Adipocyte (in vitro differentiated cells): Measurements from ENCODE around the gene ZNF341.
"Not testable (repeated sequence)": the region's sequence is repeated elsewhere in the genome, so short reads cannot be mapped to it uniquely, and the experiment has no call there.

Source experiments
- DNase-seq: peaks from one replicate; pipeline ENCODE4 v3.0.0-alpha.2; 2015; ENCODE audit warnings: low read depth
- H3K27me3 ChIP-seq: replicated peaks from 2 replicates; pipeline ENCODE4 v1.7.0; 2013; ENCODE audit warnings: mild to moderate bottlenecking, low read length, moderate library complexity; ENCODE audit not compliant: control insufficient read depth, insufficient read depth
- H3K36me3 ChIP-seq: 2 replicates; pipeline ENCODE4 v1.7.0; 2013; ENCODE audit warnings: low read length, mild to moderate bottlenecking, moderate library complexity; ENCODE audit not compliant: control insufficient read depth, insufficient read depth, severe bottlenecking
- H3K4me1 ChIP-seq: 2 replicates; pipeline ENCODE4 v1.7.0; 2013; ENCODE audit warnings: mild to moderate bottlenecking, low read length, moderate library complexity; ENCODE audit not compliant: control insufficient read depth, insufficient read depth
- H3K4me3 ChIP-seq: 2 replicates; pipeline ENCODE4 v1.7.0; 2013; ENCODE audit warnings: mild to moderate bottlenecking, low read length, moderate library complexity
- H3K9ac ChIP-seq: 2 replicates; pipeline ENCODE4 v1.7.0; 2013; ENCODE audit warnings: mild to moderate bottlenecking, low read length, moderate library complexity
- H3K9me3 ChIP-seq: 2 replicates; pipeline ENCODE4 v1.7.0; 2013; ENCODE audit warnings: mild to moderate bottlenecking, low read length, moderate library complexity; ENCODE audit not compliant: control insufficient read depth

The ZNF341 gene

GRCh38 chr20:33693289-33693688 is 38.5 kb upstream of the ZNF341 start:
- no peak overlapping the region for H3K4me3 ChIP-seq
- DNase-seq = no peak
- no peaks in the 10 kb centered on the region for H3K9me3 ChIP-seq
- no peaks in the 10 kb centered on the region for H3K36me3 ChIP-seq
- no peaks in the 10 kb centered on the region for H3K27me3 ChIP-seq
- H3K9ac ChIP-seq = no peak overlapping the region
- peaks cover 38% of the 10 kb centered on the region for H3K4me1 ChIP-seq

DNA sequence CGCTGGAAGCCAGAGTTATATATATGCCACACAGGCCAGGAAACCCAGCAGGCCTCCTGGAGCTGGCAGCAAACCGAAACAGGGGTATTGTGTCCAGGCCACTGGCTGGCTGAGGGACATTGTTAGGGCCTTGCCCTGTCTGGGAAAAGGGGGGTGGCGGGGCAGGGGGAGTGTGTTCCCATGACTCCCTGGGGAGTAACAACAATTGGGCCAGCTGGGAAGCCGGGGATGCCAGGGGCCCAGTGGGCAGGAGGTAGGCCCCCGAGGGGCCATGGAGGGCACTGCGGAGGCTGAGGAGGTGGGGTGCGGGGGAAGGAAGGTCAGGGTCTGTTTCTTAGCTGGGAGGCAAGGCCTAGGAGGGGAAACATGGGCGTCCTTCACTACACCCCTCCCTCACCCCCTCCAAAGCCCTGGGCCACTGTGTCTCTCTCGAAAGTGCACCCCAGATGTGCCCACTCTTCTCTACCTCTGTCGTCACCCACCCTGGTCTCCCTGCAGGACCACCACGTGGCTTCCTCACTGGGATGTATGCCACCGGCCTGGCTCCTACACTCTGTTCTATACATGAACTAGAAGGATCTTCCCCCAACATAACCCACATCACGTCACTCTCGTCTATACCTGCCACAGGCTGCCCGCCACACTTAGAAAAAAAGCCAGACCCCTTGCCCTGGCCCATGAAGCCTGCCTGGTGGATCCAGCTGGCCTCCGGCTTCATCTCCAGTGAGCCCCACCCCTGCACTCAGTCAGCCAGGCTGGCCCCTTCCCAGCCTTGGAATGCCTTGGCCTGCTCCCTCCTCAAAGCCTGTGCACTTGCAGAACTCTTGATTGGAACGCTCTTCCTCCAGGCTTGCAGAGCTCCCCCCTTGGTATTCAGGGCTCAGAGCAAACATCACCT is 37.8 kb upstream of the ZNF341 start:
- DNase-seq = no peak
- Histone ChIP-seq H3K9me3 (no peaks in the 10 kb centered on the region), H3K4me3 (no peak overlapping the region), H3K9ac (no peak overlapping the region), H3K27me3 (no peaks in the 10 kb centered on the region), H3K36me3 (no peaks in the 10 kb centered on the region), H3K4me1 (peaks cover 31% of the 10 kb centered on the region)

GRCh38 chr20:33694639-33695012 is 37.2 kb upstream of the ZNF341 start:
- Histone ChIP-seq H3K4me1 (peaks cover 25% of the 10 kb centered on the region), H3K9ac (no peak overlapping the region), H3K27me3 (no peaks in the 10 kb centered on the region), H3K36me3 (no peaks in the 10 kb centered on the region), H3K9me3 (no peaks in the 10 kb centered on the region), H3K4me3 (no peak overlapping the region)
- DNase-seq = no peak

DNA sequence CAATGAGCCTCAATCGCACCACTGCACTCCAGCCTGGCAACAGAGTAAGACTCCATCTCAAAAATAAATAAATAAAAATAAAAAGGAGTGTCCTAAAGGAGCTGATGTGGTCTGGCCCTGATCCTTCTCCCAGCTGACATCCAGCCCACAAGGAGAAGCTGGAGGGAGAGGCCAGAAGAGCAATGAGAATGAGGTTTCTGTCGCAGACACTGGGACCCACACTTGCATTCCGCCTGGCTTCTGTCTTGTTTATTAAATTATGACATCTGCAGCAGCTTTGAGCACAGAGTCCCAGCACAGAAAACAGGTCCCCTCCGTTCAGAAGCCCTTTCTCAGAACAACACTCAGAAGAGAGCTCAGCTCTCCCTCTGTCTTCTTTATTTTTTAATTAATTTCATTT is 35.3 kb upstream of the ZNF341 start:
- Histone ChIP-seq H3K27me3 (no peaks in the 10 kb centered on the region), H3K36me3 (no peaks in the 10 kb centered on the region), H3K9ac (no peak overlapping the region), H3K9me3 (no peaks in the 10 kb centered on the region), H3K4me3 (no peak overlapping the region), H3K4me1 (peaks cover 19% of the 10 kb centered on the region)
- no peak for DNase-seq

GRCh38 chr20:33697129-33697528 is 34.7 kb upstream of the ZNF341 start:
- H3K27me3 ChIP-seq = no peaks in the 10 kb centered on the region

GRCh38 chr20:33698966-33699365 is 32.8 kb upstream of the ZNF341 start:
- not testable (repeated sequence) for DNase-seq, H3K27me3 ChIP-seq, H3K9me3 ChIP-seq, H3K36me3 ChIP-seq, H3K9ac ChIP-seq, H3K4me3 ChIP-seq
- H3K4me1 ChIP-seq = peaks cover 19% of the 10 kb centered on the region

More at GRCh38 chr20:33697129-33697528, 34.7 kb upstream of the ZNF341 start:
- no peaks in the 10 kb centered on the region for H3K36me3 ChIP-seq
- no peak overlapping the region for H3K4me3 ChIP-seq
- peak overlapping the region; percentile 42 for H3K9ac ChIP-seq
- peaks cover 19% of the 10 kb centered on the region for H3K4me1 ChIP-seq
- peak; percentile 90 for DNase-seq
- H3K9me3 ChIP-seq = no peaks in the 10 kb centered on the region

GRCh38 chr20:33700696-33701441 is 30.9 kb upstream of the ZNF341 start:
- H3K9me3 ChIP-seq, H3K27me3 ChIP-seq, H3K36me3 ChIP-seq, H3K4me3 ChIP-seq, DNase-seq, H3K9ac ChIP-seq: not testable (repeated sequence)
- peaks cover 12% of the 10 kb centered on the region for H3K4me1 ChIP-seq

DNA sequence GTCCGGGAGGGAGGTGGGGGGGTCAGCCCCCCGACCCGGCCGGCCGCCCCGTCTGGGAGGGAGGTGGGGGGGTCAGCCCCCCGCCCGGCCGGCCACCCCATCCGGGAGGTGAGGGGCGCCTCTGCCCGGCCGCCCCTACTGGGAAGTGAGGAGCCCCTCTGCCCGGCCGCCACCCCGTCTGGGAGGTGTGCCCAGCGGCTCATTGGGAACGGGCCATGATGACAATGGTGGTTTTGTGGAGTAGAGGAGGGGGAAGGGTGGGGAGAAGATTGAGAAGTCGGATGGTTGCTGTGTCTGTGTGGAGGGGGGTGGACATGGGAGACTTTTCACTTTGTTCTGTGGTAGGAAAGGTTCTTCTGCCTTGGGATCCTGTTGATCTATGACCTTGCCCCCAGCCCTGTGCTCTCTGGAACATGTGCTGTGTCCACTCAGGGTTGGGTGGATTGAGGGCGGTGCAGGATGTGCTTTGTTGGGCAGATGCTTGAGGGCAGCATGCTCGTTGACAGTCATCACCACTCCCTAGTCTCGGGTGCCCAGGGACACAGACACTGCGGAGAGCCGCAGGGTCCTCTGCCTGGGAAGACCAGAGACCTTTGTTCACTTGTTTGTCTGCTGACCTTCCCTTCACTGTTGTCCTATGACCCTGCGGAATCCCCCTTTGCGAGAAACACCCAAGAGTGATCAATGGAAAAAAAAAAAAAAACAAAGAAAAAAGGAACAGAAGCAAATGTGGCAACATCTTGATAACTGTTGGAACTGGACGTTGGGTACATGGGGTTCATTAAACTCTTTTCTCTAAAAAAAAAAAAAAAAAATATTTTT is 30.0 kb upstream of the ZNF341 start:
- Histone ChIP-seq H3K4me1 (peaks cover 7% of the 10 kb centered on the region), H3K27me3 (no peaks in the 10 kb centered on the region), H3K9ac (no peak overlapping the region), H3K4me3 (no peak overlapping the region), H3K36me3 (no peaks in the 10 kb centered on the region), H3K9me3 (no peaks in the 10 kb centered on the region)
- DNase-seq = no peak

- H3K9me3 ChIP-seq = no peaks in the 10 kb centered on the region
- no peak overlapping the region for H3K9ac ChIP-seq
- peaks cover 10% of the 10 kb centered on the region for H3K36me3 ChIP-seq
- no peak overlapping the region for H3K4me3 ChIP-seq
- H3K4me1 ChIP-seq = no peaks in the 10 kb centered on the region
- DNase-seq = no peak
- H3K27me3 ChIP-seq = no peaks in the 10 kb centered on the region
These were observed 28.9 kb upstream of the ZNF341 start for GRCh38 chr20:33702861-33703260.

DNA sequence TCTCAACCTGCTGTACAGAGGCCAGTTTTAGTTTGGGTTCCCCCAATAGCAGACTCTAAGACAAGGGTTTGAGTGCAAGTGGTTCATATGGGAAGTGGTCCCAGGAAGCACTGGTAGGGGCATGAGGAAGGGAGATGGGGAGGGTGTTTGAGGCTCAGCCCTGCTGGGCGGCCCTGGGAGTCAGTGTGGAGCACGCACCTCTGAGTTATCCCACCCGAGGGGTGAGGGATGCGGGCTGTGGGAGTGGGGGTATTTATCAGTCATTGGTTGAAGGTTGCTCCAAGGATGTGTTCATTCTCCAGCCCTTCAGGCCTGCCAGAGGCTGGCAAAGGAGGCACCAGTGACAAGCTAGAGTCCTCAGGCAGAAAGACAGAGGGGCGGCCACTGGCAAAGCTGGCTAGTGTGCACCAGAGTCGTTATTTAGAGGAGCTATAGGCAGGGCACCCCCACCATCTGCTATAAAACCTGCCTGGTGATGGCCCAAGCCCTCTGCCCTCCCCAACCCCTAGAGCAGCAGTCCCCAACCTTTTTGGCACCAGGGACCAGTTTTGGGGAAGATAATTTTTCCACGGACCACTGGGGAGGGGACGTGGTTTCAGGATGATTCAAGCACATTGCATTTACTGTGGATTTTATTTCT is 28.2 kb upstream of the ZNF341 start:
- no peaks in the 10 kb centered on the region for H3K4me1 ChIP-seq
- no peak overlapping the region for H3K9ac ChIP-seq
- H3K4me3 ChIP-seq = no peak overlapping the region
- no peaks in the 10 kb centered on the region for H3K9me3 ChIP-seq
- DNase-seq = no peak
- no peaks in the 10 kb centered on the region for H3K27me3 ChIP-seq
- H3K36me3 ChIP-seq = peaks cover 10% of the 10 kb centered on the region
